HG03520 (cell line): Measurements from ENCODE around the gene ZNF200.
"Not testable (repeated sequence)": the region's sequence is repeated elsewhere in the genome, so short reads cannot be mapped to it uniquely, and the experiment has no call there.

Source experiments
- ATAC-seq: cut with Tn5 transposase; IDR thresholded peaks from one replicate; pipeline ENCODE4 v1.9.1; 2021; ENCODE audit warnings: mild to moderate bottlenecking, moderate library complexity; ENCODE audit not compliant: unreplicated experiment

ZNF200 gene

GRCh38 chr16:3254309-3254708 lies 19.4 kb upstream of the ZNF200 start:
- ATAC-seq: no peak

GRCh38 chr16:3252967-3253366 lies 18.0 kb upstream of the ZNF200 start:
- ATAC-seq: no peak

GRCh38 chr16:3249451-3249850 lies 14.5 kb upstream of the ZNF200 start:
- ATAC-seq: no peak

- ATAC-seq: no peak
These were observed 14.1 kb upstream of the ZNF200 start for GRCh38 chr16:3249020-3249419.

GRCh38 chr16:3248596-3248995 lies 13.6 kb upstream of the ZNF200 start:
- no peak for ATAC-seq

GRCh38 chr16:3246876-3247275 lies 11.9 kb upstream of the ZNF200 start:
- ATAC-seq: no peak

- ATAC-seq: no peak
These were observed 11.0 kb upstream of the ZNF200 start for GRCh38 chr16:3246002-3246401.

- no peak for ATAC-seq
These were observed 8.9 kb upstream of the ZNF200 start for GRCh38 chr16:3243882-3244281.

- no peak for ATAC-seq
These were observed 7.8 kb upstream of the ZNF200 start for GRCh38 chr16:3242709-3243108.

- no peak for ATAC-seq
These were observed 6.8 kb upstream of the ZNF200 start for GRCh38 chr16:3241761-3242160.

GRCh38 chr16:3235856-3236669 lies 1.1 kb upstream of the ZNF200 start:
- no peak for ATAC-seq

GRCh38 chr16:3234543-3234856 lies 458 bp downstream of the ZNF200 start:
- no peak for ATAC-seq

- ATAC-seq: no peak
These were observed 10.9 kb downstream of the ZNF200 start for GRCh38 chr16:3223913-3224515.

GRCh38 chr16:3220839-3221238 lies 14.1 kb downstream of the ZNF200 start:
- no peak for ATAC-seq

- ATAC-seq: no peak
These were observed 18.7 kb downstream of the ZNF200 start for GRCh38 chr16:3216263-3216640.

- no peak for ATAC-seq
These were observed 19.2 kb downstream of the ZNF200 start for GRCh38 chr16:3215601-3216262.

- ATAC-seq: no peak
These were observed 19.9 kb downstream of the ZNF200 start for GRCh38 chr16:3214904-3215600.

- ATAC-seq: no peak
These were observed 22.4 kb downstream of the ZNF200 start for GRCh38 chr16:3212567-3212966.

GRCh38 chr16:3212006-3212405 lies 23.0 kb downstream of the ZNF200 start:
- no peak for ATAC-seq

- no peak for ATAC-seq
These were observed 27.6 kb downstream of the ZNF200 start for GRCh38 chr16:3207086-3207953.

GRCh38 chr16:3205939-3206338 lies 29.0 kb downstream of the ZNF200 start:
- not testable (repeated sequence) for ATAC-seq
